WI38 (cell line): ENCODE measurements around the gene B4GALNT4.

ENCODE experiments used
- H3K4me3 ChIP-seq: 2 replicates; pipeline ENCODE4 v1.5.1; 2011; ENCODE audit warnings: low read depth, mild to moderate bottlenecking, control low read depth, low read length
- TF ChIP-seq, protein P1 (sequence below): IDR thresholded peaks from 2 replicates; pipeline ENCODE4 v1.5.1; 2012; ENCODE audit warnings: low read depth, mild to moderate bottlenecking, control low read depth, low read length

Gene B4GALNT4

DNA sequence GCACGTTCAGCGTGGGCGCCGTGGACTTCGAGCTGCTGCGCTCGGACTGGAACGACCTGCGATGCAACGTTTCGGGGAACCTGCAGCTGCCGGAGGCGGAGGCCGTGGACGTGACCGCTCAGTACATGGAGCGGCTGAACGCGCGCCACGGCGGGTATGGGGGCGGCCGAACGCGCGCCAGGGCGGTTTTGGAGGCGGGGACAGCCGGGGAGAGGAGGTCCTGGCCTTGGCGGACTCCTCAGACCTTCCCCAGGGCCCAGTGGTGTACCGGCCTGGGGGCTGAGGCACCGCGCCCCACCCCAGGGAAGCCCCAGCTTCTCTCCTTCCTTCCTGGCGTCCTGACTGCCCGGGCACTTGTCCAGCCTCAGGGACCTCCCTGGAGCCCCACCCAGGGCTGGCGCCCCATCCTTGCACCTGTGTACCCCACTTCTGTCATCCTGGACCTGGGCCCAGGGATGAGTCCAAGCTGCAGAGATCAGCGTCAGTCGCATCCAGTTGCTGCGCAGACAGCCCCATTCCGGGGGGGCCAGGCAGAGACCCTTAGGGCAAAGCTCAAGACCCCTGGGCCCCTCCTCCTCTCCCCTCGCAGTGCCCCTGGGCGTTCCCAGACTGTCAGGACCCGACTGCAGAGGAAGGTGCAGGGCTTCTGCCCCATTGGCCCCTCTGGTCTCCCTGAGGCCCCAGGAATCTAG is 8.0 kb downstream of the B4GALNT4 start:
- no peak overlapping the region for H3K4me3 ChIP-seq
- TF ChIP-seq, protein P1, sequence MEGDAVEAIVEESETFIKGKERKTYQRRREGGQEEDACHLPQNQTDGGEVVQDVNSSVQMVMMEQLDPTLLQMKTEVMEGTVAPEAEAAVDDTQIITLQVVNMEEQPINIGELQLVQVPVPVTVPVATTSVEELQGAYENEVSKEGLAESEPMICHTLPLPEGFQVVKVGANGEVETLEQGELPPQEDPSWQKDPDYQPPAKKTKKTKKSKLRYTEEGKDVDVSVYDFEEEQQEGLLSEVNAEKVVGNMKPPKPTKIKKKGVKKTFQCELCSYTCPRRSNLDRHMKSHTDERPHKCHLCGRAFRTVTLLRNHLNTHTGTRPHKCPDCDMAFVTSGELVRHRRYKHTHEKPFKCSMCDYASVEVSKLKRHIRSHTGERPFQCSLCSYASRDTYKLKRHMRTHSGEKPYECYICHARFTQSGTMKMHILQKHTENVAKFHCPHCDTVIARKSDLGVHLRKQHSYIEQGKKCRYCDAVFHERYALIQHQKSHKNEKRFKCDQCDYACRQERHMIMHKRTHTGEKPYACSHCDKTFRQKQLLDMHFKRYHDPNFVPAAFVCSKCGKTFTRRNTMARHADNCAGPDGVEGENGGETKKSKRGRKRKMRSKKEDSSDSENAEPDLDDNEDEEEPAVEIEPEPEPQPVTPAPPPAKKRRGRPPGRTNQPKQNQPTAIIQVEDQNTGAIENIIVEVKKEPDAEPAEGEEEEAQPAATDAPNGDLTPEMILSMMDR = no peak

DNA sequence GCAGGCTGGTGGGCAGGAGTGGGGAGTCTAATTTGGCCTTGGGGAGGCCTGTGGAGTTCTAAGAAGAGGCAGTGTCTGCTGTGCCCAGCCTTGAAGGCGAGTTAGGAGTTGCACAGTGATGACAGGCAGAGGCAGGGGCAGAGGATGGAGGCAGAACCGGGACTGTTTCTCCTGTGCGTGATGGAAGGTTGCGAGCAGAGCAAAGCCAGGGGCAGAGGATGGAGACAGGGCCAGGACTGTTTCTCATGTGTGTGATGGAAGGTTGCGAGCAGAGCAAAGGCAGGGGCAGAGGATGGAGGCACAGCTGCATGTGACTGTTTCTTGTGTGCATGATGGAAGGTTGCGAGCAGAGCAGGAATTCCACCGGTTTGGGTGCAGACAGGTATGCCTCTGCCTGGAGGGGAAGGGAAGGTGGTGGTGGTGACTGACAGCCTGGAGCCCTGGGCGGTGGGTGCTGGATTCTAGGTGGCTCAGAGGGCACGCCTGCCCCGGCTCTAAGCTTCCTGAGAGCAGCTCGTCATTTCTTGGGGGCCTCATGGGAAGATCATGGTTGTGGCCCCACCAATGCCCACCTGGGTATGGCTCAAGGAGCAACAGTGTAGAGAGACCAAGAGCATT is 8.7 kb downstream of the B4GALNT4 start:
- TF ChIP-seq, protein P1 = no peak
- no peak overlapping the region for H3K4me3 ChIP-seq

DNA sequence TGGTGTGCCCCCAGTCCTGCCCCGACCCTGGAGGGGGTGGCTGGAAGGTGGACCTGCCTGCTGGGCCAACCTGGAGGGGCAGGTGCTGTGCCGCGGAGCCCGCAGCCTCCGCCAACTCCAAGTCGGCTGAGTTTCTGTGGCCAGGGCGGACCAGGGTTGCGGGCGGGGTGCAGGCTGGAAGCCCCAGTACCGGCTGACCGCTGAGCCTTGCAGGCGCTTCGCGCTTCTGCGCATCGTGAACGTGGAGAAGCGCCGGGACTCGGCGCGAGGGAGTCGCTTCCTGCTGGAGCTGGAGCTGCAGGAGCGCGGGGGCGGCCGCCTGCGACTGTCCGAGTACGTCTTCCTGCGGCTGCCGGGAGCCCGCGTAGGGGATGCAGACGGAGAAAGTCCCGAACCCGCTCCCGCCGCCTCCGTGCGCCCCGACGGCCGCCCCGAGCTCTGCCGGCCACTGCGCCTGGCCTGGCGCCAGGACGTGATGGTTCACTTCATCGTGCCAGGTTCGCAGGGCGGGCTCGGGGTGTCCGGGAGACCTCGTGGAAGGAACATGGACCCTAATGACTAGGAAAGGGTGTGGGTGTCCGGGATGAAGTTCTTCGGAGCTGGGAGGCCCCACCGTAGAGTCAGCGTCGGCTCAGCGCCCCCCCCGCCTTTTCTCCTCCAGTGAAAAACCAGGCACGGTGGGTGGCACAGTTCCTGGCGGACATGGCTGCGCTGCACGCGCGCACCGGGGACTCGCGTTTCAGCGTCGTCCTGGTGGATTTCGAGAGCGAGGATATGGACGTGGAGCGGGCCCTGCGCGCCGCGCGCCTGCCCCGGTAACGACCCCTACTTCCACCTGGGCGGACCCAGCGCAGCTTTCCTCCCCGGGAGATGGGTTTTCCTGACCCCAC is 10.2 kb downstream of the B4GALNT4 start:
- H3K4me3 ChIP-seq = no peak overlapping the region
- TF ChIP-seq, protein P1 = no peak

DNA sequence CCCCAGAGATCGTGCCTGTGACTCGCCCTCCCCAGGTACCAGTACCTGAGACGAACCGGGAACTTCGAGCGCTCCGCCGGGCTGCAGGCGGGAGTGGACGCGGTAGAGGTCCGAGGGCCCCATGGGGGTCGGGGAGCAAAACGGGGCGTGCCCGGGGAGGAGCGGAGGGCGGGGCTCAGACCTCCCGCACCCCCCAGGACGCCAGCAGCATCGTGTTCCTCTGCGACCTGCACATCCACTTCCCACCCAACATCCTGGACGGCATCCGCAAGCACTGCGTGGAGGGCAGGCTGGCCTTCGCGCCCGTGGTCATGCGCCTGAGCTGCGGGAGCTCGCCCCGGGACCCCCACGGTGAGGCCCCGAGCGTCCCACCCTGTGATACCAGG is 10.8 kb downstream of the B4GALNT4 start:
- TF ChIP-seq, protein P1 = no peak
- no peak overlapping the region for H3K4me3 ChIP-seq

DNA sequence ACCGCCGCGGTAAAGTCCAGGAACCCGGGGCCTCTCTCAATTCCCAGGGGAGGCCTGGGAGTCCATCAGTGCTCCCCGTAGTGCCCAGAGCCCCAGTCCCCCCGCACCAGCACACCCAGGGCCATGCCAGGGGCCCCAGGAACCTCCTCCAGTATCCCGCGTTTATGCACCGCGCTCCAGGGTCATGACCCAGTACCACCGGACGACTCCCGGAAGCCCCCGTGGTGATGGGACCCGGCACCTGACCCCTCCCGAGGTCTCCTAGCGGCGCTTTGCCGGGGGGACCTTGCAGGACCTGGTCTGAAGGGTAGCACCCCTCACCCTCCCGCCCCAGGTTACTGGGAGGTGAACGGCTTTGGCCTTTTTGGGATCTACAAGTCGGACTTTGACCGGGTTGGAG is 11.2 kb downstream of the B4GALNT4 start:
- TF ChIP-seq, protein P1 = no peak
- H3K4me3 ChIP-seq = no peak overlapping the region

DNA sequence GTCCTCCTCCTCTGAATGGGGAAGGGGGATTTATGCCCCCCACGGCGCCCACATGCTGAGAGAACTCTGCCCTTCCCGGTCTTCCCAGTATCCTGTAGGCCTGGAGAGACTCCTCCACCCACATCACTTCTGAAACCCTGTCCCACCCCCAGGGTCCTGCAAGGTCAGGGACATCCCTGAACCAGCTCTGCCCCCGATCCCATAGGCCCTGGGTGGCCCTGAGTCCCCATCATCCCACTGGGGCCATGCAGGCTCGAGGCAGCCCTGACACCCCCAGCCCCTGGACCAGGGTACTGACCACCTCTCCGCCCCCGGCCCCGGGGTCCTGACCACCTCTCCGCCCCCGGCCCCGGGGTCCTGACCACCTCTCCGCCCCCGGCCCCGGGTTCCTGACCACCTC is 11.7 kb downstream of the B4GALNT4 start:
- TF ChIP-seq, protein P1 = no peak
- H3K4me3 ChIP-seq = no peak overlapping the region
